Prostate gland (tissue), 2 donors: Measurements from ENCODE around the gene SLC2A10. TPM values are rescaled to one million over a fixed set of nuclear protein-coding genes. Genes with fewer than 3 reads are reported as not detected.

Source experiments
- DNase-seq: peaks from one replicate; pipeline ENCODE4 v3.0.0-alpha.2; 2019; ENCODE audit warnings: low spot score
- H3K27ac ChIP-seq, 2 donors: fragments of 200-600 bp; sonication (generic); 2 replicates each; pipeline ENCODE4 v1.5.1; 2017 to 2019
- H3K27me3 ChIP-seq: fragments of 200-600 bp; sonication (generic); replicated peaks from 2 replicates; pipeline ENCODE4 v1.5.1; 2019; ENCODE audit not compliant: insufficient read depth
- H3K36me3 ChIP-seq, 2 donors: fragments of 200-600 bp; sonication (generic); 1 replicate in 1 of 2; 2 replicates in 1 of 2; pipeline versions ENCODE4 v1.5.1 to v1.8.1; 2017 to 2019
- H3K4me1 ChIP-seq: fragments of 200-600 bp; sonication (generic); replicated peaks from 2 replicates; pipeline ENCODE4 v1.5.1; 2019
- H3K4me3 ChIP-seq, 2 donors: fragments of 200-600 bp; sonication (generic); 2 replicates each; pipeline ENCODE4 v1.5.1; 2017 to 2019
- H3K9me3 ChIP-seq: fragments of 200-600 bp; sonication (generic); 2 replicates; pipeline ENCODE4 v1.5.1; 2017
- POLR2A ChIP-seq: fragments of 450-650 bp; IDR thresholded peaks from one replicate; pipeline ENCODE4 v1.6.1; 2016; ENCODE audit warnings: antibody characterized with exemption, mild to moderate bottlenecking
- POLR2AphosphoS5 ChIP-seq: sonication (generic); formaldehyde crosslinking; IDR thresholded peaks from one replicate; pipeline ENCODE4 v1.6.1; 2017; ENCODE audit warnings: antibody characterized with exemption
- WGBS: methylation state at CpG from one replicate; pipeline ENCODE4 v1.1.5; 2018; 5-methylcytosine and 5-hydroxymethylcytosine counted together
- intact Hi-C: fragments of 100-400 bp; cut with DNase I; formaldehyde crosslinking; loops from one replicate; pipeline ENCODE4 v1.14.2; 2022
- total RNA-seq, 2 donors: library from RNA; depleted of rRNA; stranded (reverse); fragments of >200 nt; gene quantifications; one replicate each; pipeline ENCODE4 v1.1.0, GENCODE V29; 2016
- TF ChIP-seq, protein P1 (sequence below), 4 experiments: fragments of 200-600 bp in 2 of 4; fragments of 450-650 bp in 2 of 4; sonication (generic) in 2 of 4; IDR thresholded peaks; 1 replicate in 3 of 4; 2 replicates in 1 of 4; pipeline ENCODE4 v1.5.1; 2016 to 2019; ENCODE audit warnings: antibody characterized with exemption in 4 of 4, mild to moderate bottlenecking in 2 of 4, moderate library complexity in 2 of 4

Gene SLC2A10
- total RNA-seq, 2 donors from 2014 or later: 49.8 to 54.9 TPM

DNA sequence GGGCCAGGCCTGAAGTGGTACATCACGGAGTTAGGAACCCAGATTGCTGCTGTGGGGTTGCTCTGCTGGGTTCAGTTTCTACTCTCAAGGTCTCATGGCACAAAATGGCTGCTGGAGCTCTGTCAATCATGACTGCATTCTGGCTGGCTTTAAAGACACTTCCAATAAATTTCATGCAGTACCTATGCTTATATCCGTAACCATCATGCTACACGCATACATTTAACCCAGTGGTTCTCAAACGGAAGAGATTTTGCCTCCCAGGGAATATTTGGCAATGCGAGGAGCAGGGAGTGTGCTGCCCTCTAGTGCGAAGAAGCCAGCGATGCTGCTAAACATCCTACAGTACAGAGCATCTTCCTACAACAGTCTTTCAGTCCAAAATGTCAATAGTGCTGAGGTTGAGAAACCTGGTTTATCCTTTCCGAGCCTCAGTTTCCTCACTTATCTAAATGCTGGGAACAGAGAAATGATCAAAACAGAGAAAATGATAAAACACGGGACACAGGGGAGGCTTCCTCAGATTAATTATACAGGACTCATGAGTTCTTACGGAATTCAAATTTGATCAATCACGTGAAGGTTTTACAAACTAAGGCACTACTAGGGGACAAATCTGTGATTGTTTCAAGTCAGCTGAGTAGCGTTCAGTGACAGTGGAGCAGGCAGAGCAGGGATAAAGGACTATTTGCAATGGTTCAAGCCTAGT is 9.6 kb upstream of the SLC2A10 start:
- Histone ChIP-seq H3K27me3 (no peaks in the 10 kb centered on the region), H3K27ac (no peak overlapping the region), H3K4me1 (no peaks in the 10 kb centered on the region), H3K36me3 (no peaks in the 10 kb centered on the region), H3K9me3 (no peaks in the 10 kb centered on the region), H3K4me3 (no peak overlapping the region)
- no peak for TF ChIP-seq POLR2AphosphoS5
- TF ChIP-seq, protein P1, sequence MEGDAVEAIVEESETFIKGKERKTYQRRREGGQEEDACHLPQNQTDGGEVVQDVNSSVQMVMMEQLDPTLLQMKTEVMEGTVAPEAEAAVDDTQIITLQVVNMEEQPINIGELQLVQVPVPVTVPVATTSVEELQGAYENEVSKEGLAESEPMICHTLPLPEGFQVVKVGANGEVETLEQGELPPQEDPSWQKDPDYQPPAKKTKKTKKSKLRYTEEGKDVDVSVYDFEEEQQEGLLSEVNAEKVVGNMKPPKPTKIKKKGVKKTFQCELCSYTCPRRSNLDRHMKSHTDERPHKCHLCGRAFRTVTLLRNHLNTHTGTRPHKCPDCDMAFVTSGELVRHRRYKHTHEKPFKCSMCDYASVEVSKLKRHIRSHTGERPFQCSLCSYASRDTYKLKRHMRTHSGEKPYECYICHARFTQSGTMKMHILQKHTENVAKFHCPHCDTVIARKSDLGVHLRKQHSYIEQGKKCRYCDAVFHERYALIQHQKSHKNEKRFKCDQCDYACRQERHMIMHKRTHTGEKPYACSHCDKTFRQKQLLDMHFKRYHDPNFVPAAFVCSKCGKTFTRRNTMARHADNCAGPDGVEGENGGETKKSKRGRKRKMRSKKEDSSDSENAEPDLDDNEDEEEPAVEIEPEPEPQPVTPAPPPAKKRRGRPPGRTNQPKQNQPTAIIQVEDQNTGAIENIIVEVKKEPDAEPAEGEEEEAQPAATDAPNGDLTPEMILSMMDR (IDR thresholded peaks at IDR 0.05): peak in 2 of 4 experiments; percentile 27 to 48
- intact Hi-C loops: no loop called here
- WGBS: 57% methylated on average over 12 of the region's 12 CpGs
- no peak for DNase-seq

DNA sequence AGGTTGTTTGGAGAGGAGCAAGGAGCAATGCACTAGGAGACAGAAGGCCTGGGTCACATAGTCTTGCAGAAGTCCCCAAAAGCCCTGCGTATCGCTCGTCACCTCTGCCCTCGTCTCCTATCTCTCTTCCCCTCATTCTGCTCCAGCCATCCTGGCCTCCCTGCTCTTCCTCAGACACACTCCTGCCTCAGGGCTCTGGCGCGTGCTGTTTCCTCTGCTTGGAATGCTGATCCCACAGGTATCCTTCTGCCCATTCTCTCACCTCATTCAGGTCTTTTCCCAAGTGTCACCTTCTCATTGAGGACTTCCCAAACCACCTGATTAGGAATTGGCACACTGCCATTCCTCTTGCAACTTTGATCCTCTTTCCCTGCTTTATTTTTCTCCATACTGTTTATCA is 9.0 kb upstream of the SLC2A10 start:
- TF ChIP-seq, protein P1 (IDR thresholded peaks at IDR 0.05): no peak
- TF ChIP-seq POLR2A: no peak
- intact Hi-C loops: no loop called here
- no peak overlapping the region for H3K4me3 ChIP-seq
- no peaks in the 10 kb centered on the region for H3K9me3 ChIP-seq
- no peak overlapping the region for H3K27ac ChIP-seq
- no peaks in the 10 kb centered on the region for H3K36me3 ChIP-seq
- DNase-seq: no peak
- H3K27me3 ChIP-seq: no peaks in the 10 kb centered on the region
- 92% methylated on average over 6 of the region's 6 CpGs for WGBS
- no peaks in the 10 kb centered on the region for H3K4me1 ChIP-seq

DNA sequence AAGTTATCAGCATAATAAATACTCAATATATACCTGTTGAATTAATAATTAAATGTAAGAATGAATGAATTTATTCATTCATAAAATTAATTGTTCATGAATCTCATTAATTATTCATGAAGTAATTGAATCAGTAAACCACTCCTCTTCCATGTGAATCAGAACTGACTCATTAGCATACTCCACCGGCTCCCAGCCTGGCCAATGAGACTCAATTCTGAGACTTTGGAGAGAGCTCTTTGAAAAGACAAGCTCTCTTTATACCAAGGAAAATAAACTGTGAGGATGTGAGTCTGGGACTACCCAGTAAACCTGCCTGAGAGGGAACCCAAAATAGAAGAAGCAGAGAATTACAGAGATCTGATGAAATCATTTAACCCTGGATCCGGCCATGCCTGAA is 8.4 kb upstream of the SLC2A10 start:
- no peak for TF ChIP-seq POLR2A
- H3K4me3 ChIP-seq: no peak overlapping the region
- no peaks in the 10 kb centered on the region for H3K4me1 ChIP-seq
- H3K9me3 ChIP-seq: no peaks in the 10 kb centered on the region
- no peaks in the 10 kb centered on the region for H3K27me3 ChIP-seq
- 80% methylated on average over 2 of the region's 2 CpGs for WGBS
- no peak overlapping the region for H3K27ac ChIP-seq
- H3K36me3 ChIP-seq: no peaks in the 10 kb centered on the region
- DNase-seq: no peak
- intact Hi-C loops: no loop called here

DNA sequence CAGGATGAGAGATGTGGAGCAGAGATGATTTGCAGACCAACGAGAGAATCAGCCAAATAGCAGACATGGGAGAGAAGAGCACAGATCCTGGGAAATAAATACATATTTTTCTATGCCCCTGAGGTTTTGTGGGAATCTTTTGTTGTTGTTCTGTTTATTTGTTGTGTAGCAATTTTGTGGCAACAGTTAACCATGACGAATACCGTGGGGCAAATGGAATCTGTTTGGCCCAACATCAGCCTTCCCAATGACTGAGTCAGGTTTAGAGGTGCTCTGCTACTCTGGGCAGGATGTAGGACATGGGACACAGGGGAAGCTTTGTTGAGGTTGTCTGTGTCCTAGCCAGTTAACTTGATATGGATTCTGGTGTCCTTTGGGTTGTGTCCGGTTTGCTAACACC is 7.9 kb upstream of the SLC2A10 start:
- DNase-seq: no peak
- H3K36me3 ChIP-seq: no peaks in the 10 kb centered on the region
- WGBS: 69% methylated on average over 4 of the region's 4 CpGs
- no peaks in the 10 kb centered on the region for H3K9me3 ChIP-seq
- H3K27ac ChIP-seq: no peak overlapping the region
- TF ChIP-seq POLR2AphosphoS5 (no peak), POLR2A (no peak)
- TF ChIP-seq, protein P1 (IDR thresholded peaks at IDR 0.05): no peak
- H3K27me3 ChIP-seq: no peaks in the 10 kb centered on the region
- H3K4me3 ChIP-seq: no peak overlapping the region
- intact Hi-C loops: no loop called here
- no peaks in the 10 kb centered on the region for H3K4me1 ChIP-seq

DNA sequence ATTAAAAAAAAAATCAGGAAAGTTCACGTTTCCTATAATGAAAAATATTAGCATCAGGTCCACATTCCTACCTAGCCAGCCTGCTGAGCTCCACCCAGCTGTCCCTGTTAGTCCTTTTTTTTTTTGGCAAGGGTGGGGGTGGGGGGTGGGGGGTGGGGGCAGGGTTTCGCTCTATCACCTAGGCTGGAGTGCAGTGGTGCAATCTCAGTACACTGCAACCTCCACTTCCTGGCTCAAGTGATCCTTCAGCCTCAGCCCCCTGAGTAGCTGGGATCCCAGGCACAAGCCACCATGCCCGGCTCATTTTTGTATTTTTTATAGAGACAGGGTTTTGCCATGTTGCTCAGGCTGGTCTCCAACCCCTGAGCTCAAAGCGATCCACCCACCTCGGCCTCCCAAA is 7.5 kb upstream of the SLC2A10 start:
- H3K27ac ChIP-seq: no peak overlapping the region
- 78% methylated on average over 5 of the region's 5 CpGs for WGBS
- H3K4me1 ChIP-seq: no peaks in the 10 kb centered on the region
- TF ChIP-seq POLR2AphosphoS5 (no peak), POLR2A (no peak)
- TF ChIP-seq, protein P1 (IDR thresholded peaks at IDR 0.05): no peak
- H3K36me3 ChIP-seq: no peaks in the 10 kb centered on the region
- H3K9me3 ChIP-seq: no peaks in the 10 kb centered on the region
- no peaks in the 10 kb centered on the region for H3K27me3 ChIP-seq
- intact Hi-C loops: no loop called here
- H3K4me3 ChIP-seq: no peak overlapping the region
- no peak for DNase-seq
